Type B pancreatic cell (in vitro differentiated cells): ENCODE measurements around the gene MAGEF1. TPM values are rescaled to one million over a fixed set of nuclear protein-coding genes. Genes with fewer than 3 reads are reported as not detected.

ENCODE experiments used
- DNase-seq: peaks from one replicate; pipeline ENCODE4 v3.0.0; 2021; ENCODE audit warnings: mixed read lengths; ENCODE audit not compliant: unreplicated experiment; ENCODE audit errors: extremely low spot score
- H3K27ac Mint-ChIP-seq: 2 replicates; pipeline ENCODE4 v1.8.0; 2021; ENCODE audit warnings: mild to moderate bottlenecking, mixed read lengths
- H3K27me3 Mint-ChIP-seq: 2 replicates; pipeline ENCODE4 v1.8.0; 2021; ENCODE audit warnings: mixed read lengths
- H3K36me3 Mint-ChIP-seq: 2 replicates; pipeline ENCODE4 v1.8.0; 2021; ENCODE audit warnings: mixed read lengths
- H3K4me1 Mint-ChIP-seq: one replicate; pipeline ENCODE4 v1.8.0; 2021; ENCODE audit warnings: mixed read lengths; ENCODE audit not compliant: unreplicated experiment
- H3K4me3 Mint-ChIP-seq: 2 replicates; pipeline ENCODE4 v1.8.0; 2021; ENCODE audit warnings: mild to moderate bottlenecking, mixed read lengths
- H3K9me3 Mint-ChIP-seq: 2 replicates; pipeline ENCODE4 v1.8.0; 2021; ENCODE audit warnings: mixed read lengths
- total RNA-seq: library from RNA; stranded (reverse); gene quantifications from 2 replicates; pipeline ENCODE4 v1.2.1, GENCODE V29; 2021; ENCODE audit warnings: low replicate concordance
- TF ChIP-seq, protein P1 (sequence below): fragments of 200-600 bp; sonication (generic); conservative IDR thresholded peaks from 2 replicates; pipeline ENCODE4 v1.5.0; 2021; ENCODE audit warnings: antibody characterized with exemption, mild to moderate bottlenecking

MAGEF1 gene
- total RNA-seq, 1 donor from 2014 or later: 69.2 TPM

DNA sequence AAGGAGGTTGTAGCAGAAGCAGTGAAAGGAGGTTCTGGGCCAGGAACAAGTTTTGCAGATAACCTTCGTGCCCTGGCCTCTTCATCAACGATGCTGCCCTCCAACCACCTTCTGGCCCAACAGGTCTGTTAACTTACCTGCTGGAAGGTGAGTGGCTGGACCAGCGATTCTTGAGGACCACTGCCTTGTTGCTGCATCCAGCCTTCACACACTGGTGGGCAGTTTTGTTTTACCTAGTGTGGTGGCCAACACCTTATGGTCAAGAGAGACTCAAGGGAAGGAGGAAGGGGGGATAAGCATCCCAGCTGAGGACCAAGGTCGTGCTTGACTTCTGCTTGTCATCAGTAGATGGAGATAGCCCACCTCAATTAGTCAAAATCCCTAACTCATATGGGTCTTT lies 7.8 kb upstream of the MAGEF1 start:
- Mint-ChIP-seq H3K9me3 (no peaks in the 10 kb centered on the region), H3K36me3 (no peaks in the 10 kb centered on the region), H3K4me1 (peaks cover 35% of the 10 kb centered on the region), H3K4me3 (no peak overlapping the region), H3K27ac (no peak overlapping the region), H3K27me3 (no peaks in the 10 kb centered on the region)
- DNase-seq: peak; percentile 45
- TF ChIP-seq, protein P1, sequence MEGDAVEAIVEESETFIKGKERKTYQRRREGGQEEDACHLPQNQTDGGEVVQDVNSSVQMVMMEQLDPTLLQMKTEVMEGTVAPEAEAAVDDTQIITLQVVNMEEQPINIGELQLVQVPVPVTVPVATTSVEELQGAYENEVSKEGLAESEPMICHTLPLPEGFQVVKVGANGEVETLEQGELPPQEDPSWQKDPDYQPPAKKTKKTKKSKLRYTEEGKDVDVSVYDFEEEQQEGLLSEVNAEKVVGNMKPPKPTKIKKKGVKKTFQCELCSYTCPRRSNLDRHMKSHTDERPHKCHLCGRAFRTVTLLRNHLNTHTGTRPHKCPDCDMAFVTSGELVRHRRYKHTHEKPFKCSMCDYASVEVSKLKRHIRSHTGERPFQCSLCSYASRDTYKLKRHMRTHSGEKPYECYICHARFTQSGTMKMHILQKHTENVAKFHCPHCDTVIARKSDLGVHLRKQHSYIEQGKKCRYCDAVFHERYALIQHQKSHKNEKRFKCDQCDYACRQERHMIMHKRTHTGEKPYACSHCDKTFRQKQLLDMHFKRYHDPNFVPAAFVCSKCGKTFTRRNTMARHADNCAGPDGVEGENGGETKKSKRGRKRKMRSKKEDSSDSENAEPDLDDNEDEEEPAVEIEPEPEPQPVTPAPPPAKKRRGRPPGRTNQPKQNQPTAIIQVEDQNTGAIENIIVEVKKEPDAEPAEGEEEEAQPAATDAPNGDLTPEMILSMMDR: no peak

DNA sequence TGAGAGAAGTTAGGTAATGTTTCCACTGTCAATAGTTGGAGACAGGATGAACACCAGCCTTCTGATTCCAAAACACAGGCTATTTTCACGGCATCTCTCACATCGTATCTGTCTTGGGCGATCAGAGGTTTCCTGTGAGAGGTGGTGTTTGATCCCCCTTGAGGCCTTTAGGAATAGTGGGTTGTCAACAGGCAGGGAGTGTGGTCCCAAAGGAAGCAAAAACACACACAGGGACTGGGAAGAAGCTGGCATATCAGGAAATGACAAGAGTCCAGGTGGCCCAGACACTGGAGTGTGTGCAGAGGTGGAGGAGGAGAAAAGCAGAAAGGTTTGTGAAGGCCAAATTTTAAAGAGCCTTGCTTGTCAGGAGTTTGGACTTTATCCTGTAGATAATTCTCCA lies 6.6 kb upstream of the MAGEF1 start:
- Mint-ChIP-seq H3K4me1 (peaks cover 39% of the 10 kb centered on the region), H3K27me3 (no peaks in the 10 kb centered on the region), H3K4me3 (peak overlapping the region; percentile 8), H3K9me3 (no peaks in the 10 kb centered on the region), H3K27ac (peak overlapping the region; percentile 55), H3K36me3 (no peaks in the 10 kb centered on the region)
- TF ChIP-seq, protein P1: peak; percentile 19
- peak; percentile 29 for DNase-seq

DNA sequence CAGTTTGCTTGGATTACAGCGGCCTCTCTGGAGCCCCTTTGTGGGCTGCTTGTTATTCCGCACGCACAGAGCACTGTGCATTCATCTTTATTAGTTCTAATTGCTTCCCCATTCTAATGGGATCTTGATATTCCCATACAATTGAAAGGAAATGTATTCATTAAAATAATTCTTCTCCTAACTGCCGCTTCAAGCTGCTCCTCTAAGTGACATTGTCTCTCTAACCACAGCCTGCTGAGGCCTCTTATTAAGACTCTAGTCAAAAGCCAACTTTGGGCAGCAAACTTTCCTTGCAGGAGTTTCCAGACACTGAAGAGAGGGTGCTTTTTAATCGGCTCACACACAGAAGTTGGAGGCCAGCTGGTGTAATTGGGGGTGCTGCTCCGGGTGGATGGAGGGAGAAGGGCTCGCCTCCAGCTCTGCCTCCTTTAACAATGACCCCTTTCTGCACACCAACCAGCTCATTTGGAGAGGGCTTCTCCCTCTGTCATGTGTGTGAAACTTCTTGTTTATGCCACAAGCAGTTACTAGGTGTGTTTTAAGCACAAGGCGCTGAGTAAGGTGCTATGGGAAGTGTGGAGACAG lies 5.6 kb upstream of the MAGEF1 start:
- peak overlapping the region; percentile 44 for H3K27ac Mint-ChIP-seq
- TF ChIP-seq, protein P1: no peak
- peak; percentile 45 for DNase-seq
- no peaks in the 10 kb centered on the region for H3K27me3 Mint-ChIP-seq
- H3K4me3 Mint-ChIP-seq: peak overlapping the region; percentile 50
- no peaks in the 10 kb centered on the region for H3K36me3 Mint-ChIP-seq
- peaks cover 44% of the 10 kb centered on the region for H3K4me1 Mint-ChIP-seq
- no peaks in the 10 kb centered on the region for H3K9me3 Mint-ChIP-seq

DNA sequence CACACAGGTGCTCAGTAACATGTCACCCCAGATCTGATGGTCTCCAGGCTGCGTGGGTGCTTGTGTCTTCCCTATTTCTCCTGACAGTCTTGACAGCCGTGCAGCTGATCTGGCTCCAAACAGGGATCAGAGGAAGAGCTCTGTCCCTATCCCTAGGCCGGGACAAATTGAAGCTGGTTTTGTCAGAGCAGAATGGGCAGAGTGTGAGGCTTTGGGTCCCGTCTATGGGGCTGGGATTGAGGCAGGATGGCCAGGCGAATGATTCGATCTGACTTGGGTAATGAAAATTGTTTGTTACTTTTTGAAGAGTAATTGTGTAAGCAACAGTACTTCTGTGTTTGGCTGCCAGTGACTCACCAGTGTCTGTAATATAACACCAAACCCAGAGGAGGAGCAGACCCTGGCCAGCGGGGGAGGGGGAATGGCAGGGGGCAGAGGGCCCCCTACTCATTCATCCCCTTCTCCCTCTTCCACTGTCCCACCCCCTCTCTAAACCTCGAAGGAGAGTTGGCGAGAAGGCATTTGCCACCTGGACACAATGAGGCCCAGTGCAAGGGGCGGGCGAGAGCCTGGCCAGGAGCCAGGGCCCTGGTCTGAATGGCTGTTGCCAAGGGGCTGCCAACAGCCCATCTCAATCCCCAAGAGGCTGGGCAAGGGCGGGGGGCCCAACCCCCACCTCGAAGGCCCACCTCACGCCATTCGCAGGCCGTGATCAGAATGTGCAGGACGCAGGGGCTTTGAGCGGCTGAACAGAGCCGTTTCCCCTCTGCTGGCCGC lies 4.9 kb upstream of the MAGEF1 start:
- DNase-seq: peak; percentile 76
- H3K36me3 Mint-ChIP-seq: no peaks in the 10 kb centered on the region
- H3K27me3 Mint-ChIP-seq: no peaks in the 10 kb centered on the region
- no peaks in the 10 kb centered on the region for H3K9me3 Mint-ChIP-seq
- TF ChIP-seq, protein P1: peak; percentile 36
- peak overlapping the region; percentile 58 for H3K4me3 Mint-ChIP-seq
- H3K27ac Mint-ChIP-seq: peak overlapping the region; percentile 72
- peaks cover 51% of the 10 kb centered on the region for H3K4me1 Mint-ChIP-seq

DNA sequence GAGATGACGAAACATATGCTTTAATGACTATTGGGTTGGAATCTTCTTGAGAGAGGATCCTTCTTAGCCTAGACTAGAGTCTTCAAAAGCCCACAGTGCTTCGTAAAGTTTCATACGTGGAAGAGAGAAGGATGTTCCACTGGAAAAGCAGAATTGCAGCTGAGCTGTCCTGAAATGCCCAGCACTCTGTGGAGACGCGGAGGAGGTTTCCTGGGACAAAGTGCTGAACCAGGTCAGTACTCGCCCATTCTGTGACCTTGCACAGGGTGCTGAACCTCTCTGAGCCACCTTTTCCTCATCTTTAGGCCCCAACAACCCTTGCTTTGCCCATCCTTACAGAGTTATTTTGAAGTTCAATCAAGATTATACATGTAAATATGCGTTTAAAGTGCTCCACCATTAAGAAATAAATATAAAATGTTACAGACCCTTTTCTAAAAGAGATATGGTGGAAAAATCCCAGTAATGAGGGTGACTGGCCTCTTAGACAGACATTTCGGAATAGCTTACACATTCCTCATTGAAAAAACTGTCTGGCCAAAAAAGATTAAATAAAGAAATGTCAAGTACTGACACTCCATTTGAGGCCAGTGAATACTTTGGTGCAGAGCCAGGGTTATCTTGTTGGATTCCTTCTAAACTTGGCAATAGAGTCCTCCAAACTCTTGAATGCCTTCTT lies 4.2 kb upstream of the MAGEF1 start:
- H3K27ac Mint-ChIP-seq: peak overlapping the region; percentile 72
- peaks cover 54% of the 10 kb centered on the region for H3K4me1 Mint-ChIP-seq
- H3K9me3 Mint-ChIP-seq: no peaks in the 10 kb centered on the region
- no peaks in the 10 kb centered on the region for H3K36me3 Mint-ChIP-seq
- TF ChIP-seq, protein P1: no peak
- no peaks in the 10 kb centered on the region for H3K27me3 Mint-ChIP-seq
- H3K4me3 Mint-ChIP-seq: peak overlapping the region; percentile 58
- DNase-seq: peak; percentile 25
